HepG2 (cell line): Measurements from ENCODE around the gene ZNF503. TPM values are rescaled to one million over a fixed set of nuclear protein-coding genes. Genes with fewer than 3 reads are reported as not detected.

Experiments
- ATF5 ChIP-seq: sonication (generic); formaldehyde crosslinking; IDR thresholded peaks from 2 replicates; pipeline ENCODE4 v1.4.0; 2020; ENCODE audit warnings: mild to moderate bottlenecking, low read depth, missing genetic modification reagents
- BHLHE40 ChIP-seq: IDR thresholded peaks from 2 replicates; pipeline ENCODE4 v1.6.1; 2011; ENCODE audit warnings: low read length, improper control_type of control experiment
- CCAR2 ChIP-seq: fragments of 200-400 bp; formaldehyde crosslinking; optimal IDR thresholded peaks from 2 replicates; pipeline ENCODE3; 2018; ENCODE audit warnings: low read depth, mild to moderate bottlenecking, low read length, moderate library complexity
- CHD2 ChIP-seq: IDR thresholded peaks from 2 replicates; pipeline ENCODE4 v1.6.1; 2011; ENCODE audit warnings: low read depth, low read length, improper control_type of control experiment
- CREB1 ChIP-seq, 2 experiments: fragments of 450-650 bp in 1 of 2; IDR thresholded peaks; 2 replicates each; pipeline ENCODE4 v1.6.1; 2016 to 2017; ENCODE audit warnings: control low read depth in 1 of 2, mild to moderate bottlenecking in 1 of 2, missing compliant biosample characterization in 1 of 2, missing genetic modification characterization in 1 of 2
- GABPB1 ChIP-seq: IDR thresholded peaks from 2 replicates; pipeline ENCODE4 v1.6.1; 2016; ENCODE audit warnings: mild to moderate bottlenecking, missing genetic modification reagents, moderate library complexity, missing compliant biosample characterization
- GZF1 ChIP-seq: sonication (generic); formaldehyde crosslinking; IDR thresholded peaks from 2 replicates; pipeline ENCODE4 v1.5.1; 2020; ENCODE audit warnings: mild to moderate bottlenecking, missing genetic modification reagents
- HINFP ChIP-seq: sonication (generic); formaldehyde crosslinking; IDR thresholded peaks from 2 replicates; pipeline ENCODE4 v1.4.0; 2020; ENCODE audit warnings: low read depth, mild to moderate bottlenecking, missing genetic modification reagents
- HNF1B ChIP-seq: sonication (generic); formaldehyde crosslinking; IDR thresholded peaks from 2 replicates; pipeline ENCODE4 v1.5.1; 2020; ENCODE audit warnings: mild to moderate bottlenecking, moderate library complexity, missing genetic modification reagents
- KAT2B ChIP-seq: fragments of 150-350 bp; IDR thresholded peaks from 2 replicates; pipeline ENCODE4 v1.6.1; 2014; ENCODE audit warnings: low read depth, low read length, borderline replicate concordance
- KDM6A ChIP-seq: IDR thresholded peaks from 2 replicates; pipeline ENCODE4 v1.6.1; 2016; ENCODE audit warnings: low read depth
- NKX3-1 ChIP-seq: sonication (generic); formaldehyde crosslinking; IDR thresholded peaks from 2 replicates; pipeline ENCODE4 v1.5.0; 2020; ENCODE audit warnings: missing genetic modification reagents
- NONO ChIP-seq, 2 experiments: fragments of 450-650 bp in 1 of 2; sonication (generic) in 1 of 2; formaldehyde crosslinking in 1 of 2; IDR thresholded peaks in 1 of 2; conservative IDR thresholded peaks in 1 of 2; 2 replicates each; pipeline versions ENCODE4 v1.6.1 to v1.8.0; 2017 to 2022; ENCODE audit warnings: mild to moderate bottlenecking in 1 of 2, missing genetic modification reagents in 1 of 2, moderate library complexity in 1 of 2
- PCBP1 ChIP-seq: fragments of 200-400 bp; formaldehyde crosslinking; IDR thresholded peaks from 2 replicates; pipeline ENCODE4 v1.6.1; 2017; ENCODE audit warnings: mild to moderate bottlenecking, low read depth, low read length, borderline replicate concordance
- SRSF1 ChIP-seq: fragments of 200-400 bp; formaldehyde crosslinking; optimal IDR thresholded peaks from 2 replicates; pipeline ENCODE3; 2017; ENCODE audit warnings: mild to moderate bottlenecking, low read depth, low read length, moderate library complexity
- TARDBP ChIP-seq: sonication (generic); formaldehyde crosslinking; IDR thresholded peaks from 2 replicates; pipeline ENCODE4 v1.8.0; 2022; ENCODE audit warnings: mild to moderate bottlenecking, missing genetic modification reagents
- TCF12 ChIP-seq, 2 experiments: fragments of 450-650 bp in 1 of 2; sonication (generic) in 1 of 2; formaldehyde crosslinking in 1 of 2; IDR thresholded peaks; 2 replicates each; pipeline versions ENCODE4 v1.6.1 to v1.8.0; 2017 to 2022; ENCODE audit warnings: antibody characterized with exemption in 1 of 2, mild to moderate bottlenecking in 1 of 2, missing genetic modification reagents in 1 of 2, moderate library complexity in 1 of 2
- ZBTB25 ChIP-seq: IDR thresholded peaks from 2 replicates; pipeline ENCODE4 v1.6.1; 2018; ENCODE audit warnings: missing genetic modification reagents
- ZNF513 ChIP-seq: sonication (generic); formaldehyde crosslinking; conservative IDR thresholded peaks from 2 replicates; pipeline ENCODE4 v1.5.0; 2020; ENCODE audit warnings: missing genetic modification reagents
- ZNF678 ChIP-seq: sonication (generic); formaldehyde crosslinking; IDR thresholded peaks from 2 replicates; pipeline ENCODE4 v1.4.0; 2020; ENCODE audit warnings: mild to moderate bottlenecking, missing genetic modification reagents
- ZNF749 ChIP-seq: sonication (generic); formaldehyde crosslinking; IDR thresholded peaks from 2 replicates; pipeline ENCODE4 v1.8.0; 2022; ENCODE audit warnings: mild to moderate bottlenecking, missing genetic modification reagents, moderate library complexity, borderline replicate concordance
- polyA plus RNA-seq, 8 experiments: library from polyadenylated mRNA; depleted of rRNA in 3 of 8; stranded (reverse) in 7 of 8; unstranded in 1 of 8; fragments of >200 nt; fragmentation: Illumina TruSeq in 4 of 8; extraction: Trizol in 4 of 8; gene quantifications; 2 replicates each; pipeline versions ENCODE4 v1.2.1 to v1.2.3, GENCODE V29; 2011 to 2016; ENCODE audit warnings: low read depth in 4 of 8, missing spikeins in 1 of 8, mixed read lengths in 1 of 8; ENCODE audit not compliant: insufficient read depth in 1 of 8
- total RNA-seq, 5 experiments: library from RNA; depleted of rRNA; stranded (reverse); fragments of >200 nt; fragmentation: Illumina TruSeq; extraction: Trizol; gene quantifications; 2 replicates each; pipeline ENCODE4 v1.2.3, GENCODE V29; 2016; ENCODE audit warnings: low read depth in 1 of 5

Gene ZNF503
- total and polyA plus RNA-seq, 2 of the 13 experiments (the other 11 are each of a cell fraction or from before 2014, with no cell fraction given) = 2.7 to 8.3 TPM

GRCh38 chr10:75408911-75409885 lies 7.6 kb upstream of the ZNF503 start (continued):
- peak; percentile 70 for TF ChIP-seq BHLHE40
- 0 out of 2 replicates have a peak, but pooled peaks have one; percentile 11 for TF ChIP-seq NKX3-1 (CRISPR knock-in tag)
- TF ChIP-seq HNF1B (CRISPR knock-in tag) = peak; percentile 57; the same call in 1 of the 2 replicates
- TF ChIP-seq GABPB1 (CRISPR knock-in tag) = peak; percentile 79
- no peak for TF ChIP-seq NONO (IDR thresholded peaks at IDR 0.05)
- peak; percentile 15; the same call in 1 of the 2 replicates for TF ChIP-seq NONO (CRISPR knock-in tag; conservative IDR thresholded peaks at IDR 0.05)
- TF ChIP-seq HINFP (CRISPR knock-in tag) = no peak; the same call in 1 of the 2 replicates
- peak; percentile 85 for TF ChIP-seq CHD2
- no peak for TF ChIP-seq ZNF678 (CRISPR knock-in tag)
- no peak for TF ChIP-seq KDM6A (CRISPR knock-in tag)
- no peak for TF ChIP-seq CREB1 (IDR thresholded peaks at IDR 0.05)
- peak; percentile 32; the same call in 1 of the 2 replicates for TF ChIP-seq CREB1 (CRISPR knock-in tag; IDR thresholded peaks at IDR 0.05)
- no peak; the same call in 1 of the 2 replicates for TF ChIP-seq ZBTB25 (CRISPR knock-in tag)
- no peak for TF ChIP-seq ATF5 (CRISPR knock-in tag)
- peak; percentile 86 for TF ChIP-seq PCBP1
- TF ChIP-seq GZF1 = no peak
- peak; percentile 86 for TF ChIP-seq SRSF1
- peak; percentile 44; the same call in 1 of the 2 replicates for TF ChIP-seq TARDBP (CRISPR knock-in tag)
- TF ChIP-seq CCAR2 = no peak
- TF ChIP-seq TCF12 (IDR thresholded peaks at IDR 0.05) = no peak
- 0 out of 2 replicates have a peak, but pooled peaks have one; percentile 66 for TF ChIP-seq TCF12 (CRISPR knock-in tag; IDR thresholded peaks at IDR 0.05)
- TF ChIP-seq ZNF749 = no peak
- TF ChIP-seq ZNF513 (CRISPR knock-in tag) = no peak
- peak; percentile 99 for TF ChIP-seq KAT2B
